GM13977 (cell line): Measurements from ENCODE around the gene ACAD10.

Source experiments
- DNase-seq: peaks from one replicate; pipeline ENCODE4 v3.0.0; 2012; ENCODE audit warnings: low spot score
- CTCF ChIP-seq: IDR thresholded peaks from 2 replicates; pipeline ENCODE4 v1.5.1; 2012; ENCODE audit warnings: mild to moderate bottlenecking, control low read depth; ENCODE audit not compliant: insufficient read depth; ENCODE audit errors: extremely low read depth, missing control alignments
- in situ Hi-C: fragments of 300-500 bp; cut with MboI; formaldehyde crosslinking; loops from one replicate; pipeline ENCODE4 v1.12.0; 2022; ENCODE audit warnings: low sequenced_read_pairs, low pct_unique_long_range_greater_than_20kb, mixed read lengths, inconsistent platforms; ENCODE audit not compliant: unreplicated experiment

ACAD10 gene

DNA sequence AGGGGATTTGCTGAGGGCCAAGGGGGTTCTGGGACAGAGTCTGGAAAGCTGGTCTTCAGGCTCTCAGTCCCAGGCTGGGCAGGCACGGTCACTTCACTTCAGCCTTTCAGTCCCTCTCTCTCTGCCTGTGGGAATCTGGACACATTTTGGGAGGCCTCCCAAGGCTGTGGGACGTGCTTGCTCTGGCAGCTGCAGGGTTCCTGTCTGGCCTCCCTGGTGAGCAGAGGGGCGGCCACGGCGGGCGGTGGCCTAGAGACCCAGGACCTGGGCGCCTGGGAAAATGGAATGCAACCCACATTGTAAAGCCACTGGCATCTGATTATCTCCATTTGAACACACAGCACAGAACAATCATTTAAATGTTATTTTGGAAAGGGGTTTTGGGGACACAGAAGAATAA is 70.8 kb downstream of the ACAD10 start:
- no peak for DNase-seq
- TF ChIP-seq CTCF = no peak
- in situ Hi-C loops = loop anchor here (10.0 kb wide), 1 partner anchor 48 kb away; no protein-coding TSS in a partner anchor

DNA sequence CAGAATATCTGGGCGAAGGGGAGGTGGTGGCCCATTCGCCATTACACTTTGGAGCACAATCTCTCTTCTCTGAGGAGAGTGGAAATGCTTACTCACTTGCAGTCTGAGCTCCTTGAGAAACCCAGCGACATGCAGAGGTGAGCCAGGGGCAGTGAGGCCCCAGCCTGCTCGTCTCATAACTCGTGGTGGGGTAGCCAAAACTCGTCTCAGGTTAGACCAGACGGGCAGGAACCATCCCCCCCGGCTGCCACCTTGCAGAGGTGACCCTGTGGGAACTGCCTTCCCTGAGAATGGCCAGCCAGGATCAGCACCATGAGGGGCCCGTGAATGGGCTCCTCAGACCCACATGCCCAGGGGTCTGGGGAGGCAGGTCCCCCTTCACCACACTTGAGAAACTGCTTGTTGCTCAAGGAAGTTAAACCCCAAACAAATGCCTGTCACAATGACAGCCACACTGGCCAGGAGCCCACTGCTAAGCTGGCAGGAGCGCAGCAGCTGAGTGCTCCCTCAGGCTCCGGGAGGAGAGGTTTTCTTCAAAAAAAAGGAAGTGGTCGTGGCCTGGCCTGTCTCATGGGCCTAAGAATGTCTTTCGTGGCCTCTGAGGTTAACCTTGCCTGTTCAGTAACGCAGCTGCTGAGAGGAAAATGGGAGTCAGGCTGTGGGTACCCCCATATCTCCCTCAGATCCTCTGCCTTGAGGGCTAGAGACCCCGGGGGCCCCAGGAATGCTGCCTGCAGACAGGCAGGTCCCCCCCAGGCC is 71.7 kb downstream of the ACAD10 start:
- in situ Hi-C loops = loop anchor here (10.0 kb wide), 1 partner anchor 47 kb away; no protein-coding TSS in a partner anchor
- peak; percentile 62 for DNase-seq
- TF ChIP-seq CTCF = no peak

DNA sequence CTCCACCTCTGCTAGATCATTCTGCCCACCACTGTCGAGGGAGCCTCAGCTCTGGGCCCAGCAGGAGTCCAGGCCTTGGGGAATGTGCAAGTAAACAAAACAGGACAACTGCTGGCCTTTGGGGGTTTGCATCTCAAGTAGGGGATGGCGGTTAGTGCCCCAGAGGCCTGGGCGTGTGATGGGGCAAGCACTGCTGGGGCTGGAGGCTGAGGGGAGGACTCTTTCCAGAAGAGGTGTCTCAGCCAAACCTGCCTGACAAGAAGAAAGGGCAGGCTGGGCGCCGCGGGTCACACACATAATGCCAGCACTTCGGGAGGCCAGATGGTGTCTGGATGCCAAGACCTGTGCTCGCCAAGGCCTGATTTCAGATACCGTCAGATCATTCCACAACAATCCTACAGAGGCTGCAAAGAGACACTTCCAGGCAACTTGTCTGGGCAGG is 72.3 kb downstream of the ACAD10 start:
- in situ Hi-C loops = loop anchor here (10.0 kb wide), 1 partner anchor 47 kb away; no protein-coding TSS in a partner anchor
- DNase-seq = no peak
- no peak for TF ChIP-seq CTCF

- TF ChIP-seq CTCF = no peak
- in situ Hi-C loops = loop anchor here (10.0 kb wide), 1 partner anchor 46 kb away; no protein-coding TSS in a partner anchor
- no peak for DNase-seq
These were observed 73.4 kb downstream of the ACAD10 start for GRCh38 chr12:111759271-111759670.

DNA sequence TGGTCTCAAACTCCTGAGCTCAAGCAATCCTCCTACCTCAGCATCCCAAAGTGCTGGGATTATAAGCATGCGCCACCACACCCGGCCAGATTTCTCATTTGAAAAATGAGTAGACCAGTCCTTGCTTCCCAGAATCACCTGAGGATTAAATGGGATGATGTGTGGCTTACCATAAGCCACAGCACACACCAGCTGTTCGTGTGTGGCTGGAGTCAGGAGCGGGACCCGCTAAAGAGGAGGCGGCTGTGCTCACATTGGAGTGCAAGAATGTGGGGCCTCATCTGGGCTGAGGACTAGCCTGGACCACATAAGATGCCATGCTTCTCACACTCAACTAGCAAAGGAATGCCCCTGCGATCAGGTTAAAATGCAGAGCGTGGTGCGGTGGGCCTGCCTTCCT is 74.1 kb downstream of the ACAD10 start:
- DNase-seq = no peak
- TF ChIP-seq CTCF = no peak
- in situ Hi-C loops = loop anchor here (10.0 kb wide), 1 partner anchor 45 kb away; no protein-coding TSS in a partner anchor

GRCh38 chr12:111761099-111761498 is 75.2 kb downstream of the ACAD10 start:
- TF ChIP-seq CTCF = no peak
- in situ Hi-C loops = no loop called here
- DNase-seq = no peak
